SK-N-SH (cell line): ENCODE data around the gene BCAR1. TPM values are rescaled to one million over a fixed set of nuclear protein-coding genes. Genes with fewer than 3 reads are reported as not detected.

ENCODE experiments used
- CTCF ChIA-PET: fragments of 300-600, 350-600 bp; formaldehyde crosslinking; extraction: SDS; loops from one replicate; lab custom pipeline; 2021; lab: Yijun Ruan, JAX
- POLR2A ChIA-PET: fragments of 350-600 bp; sonication (Branson Sonifier 250); formaldehyde crosslinking; extraction: SDS; loops from one replicate; lab custom pipeline; 2020; ENCODE audit warnings: antibody characterized with exemption, inconsistent platforms; lab: Yijun Ruan, JAX
- DNase-seq: peaks from one replicate; pipeline ENCODE4 v3.0.0; 2012
- H2AFZ ChIP-seq: fragments of 200-600 bp; sonication (generic); 2 replicates; pipeline ENCODE4 v1.8.1; 2016; ENCODE audit warnings: antibody characterized with exemption, mild to moderate bottlenecking, low read depth
- H3F3A ChIP-seq: fragments of 200-600 bp; sonication (generic); replicated peaks from 2 replicates; pipeline ENCODE3; 2016; ENCODE audit warnings: antibody characterized with exemption, mild to moderate bottlenecking; ENCODE audit not compliant: insufficient read depth
- H3K27ac ChIP-seq, 2 experiments: fragments of 200-500 bp in 1 of 2; fragments of 200-600 bp in 1 of 2; sonication (Bioruptor generic) in 1 of 2; sonication (generic), shearing (Covaris generic) in 1 of 2; 2 replicates each; pipeline versions ENCODE4 v1.5.1 to v1.6.1; 2014 to 2016; ENCODE audit warnings: low read depth in 2 of 2, inconsistent platforms in 1 of 2, low read length in 1 of 2, mild to moderate bottlenecking in 1 of 2, mixed read lengths in 1 of 2
- H3K27me3 ChIP-seq: fragments of 200-600 bp; sonication (generic), shearing (Covaris generic); 2 replicates; pipeline ENCODE4 v1.6.1; 2016; ENCODE audit warnings: mixed run types; ENCODE audit not compliant: insufficient read depth
- H3K36me3 ChIP-seq, 2 experiments: fragments of 200-500 bp in 1 of 2; fragments of 200-600 bp in 1 of 2; sonication (Bioruptor generic) in 1 of 2; sonication (generic) in 1 of 2; replicated peaks in 1 of 2; 2 replicates each; pipeline versions ENCODE3 to v1.5.1; 2014 to 2016; ENCODE audit warnings: low read length in 1 of 2, mild to moderate bottlenecking in 1 of 2; ENCODE audit not compliant: insufficient read depth in 2 of 2, control insufficient read depth in 1 of 2
- H3K4me1 ChIP-seq, 2 experiments: fragments of 200-500 bp in 1 of 2; fragments of 200-600 bp in 1 of 2; sonication (Bioruptor generic) in 1 of 2; sonication (generic), shearing (Covaris generic) in 1 of 2; 2 replicates each; pipeline versions ENCODE4 v1.5.1 to v1.6.1; 2014 to 2016; ENCODE audit warnings: low read depth in 1 of 2, low read length in 1 of 2, mixed run types in 1 of 2; ENCODE audit not compliant: insufficient read depth in 2 of 2, control insufficient read depth in 1 of 2
- H3K4me2 ChIP-seq: fragments of 200-600 bp; sonication (generic), shearing (Covaris generic); 2 replicates; pipeline ENCODE4 v1.6.1; 2017; ENCODE audit warnings: mixed run types
- H3K4me3 ChIP-seq, 2 experiments: fragments of 200-500 bp in 1 of 2; fragments of 200-600 bp in 1 of 2; sonication (Bioruptor generic) in 1 of 2; sonication (generic), shearing (Covaris generic) in 1 of 2; 2 replicates each; pipeline versions ENCODE4 v1.5.1 to v1.8.1; 2014 to 2016; ENCODE audit warnings: low read depth in 2 of 2, inconsistent platforms in 1 of 2, low read length in 1 of 2, mild to moderate bottlenecking in 1 of 2, mixed read lengths in 1 of 2, moderate library complexity in 1 of 2
- H3K79me2 ChIP-seq: fragments of 200-600 bp; sonication (generic); 2 replicates; pipeline ENCODE4 v1.8.1; 2017; ENCODE audit warnings: mild to moderate bottlenecking; ENCODE audit not compliant: insufficient read depth
- H3K9ac ChIP-seq: fragments of 200-600 bp; sonication (generic); 2 replicates; pipeline ENCODE4 v1.6.1; 2017; ENCODE audit warnings: mixed run types
- H3K9me2 ChIP-seq: fragments of 200-600 bp; sonication (generic); 2 replicates; pipeline ENCODE4 v1.6.1; 2017; ENCODE audit warnings: mixed run types
- H3K9me3 ChIP-seq: fragments of 200-600 bp; sonication (generic); 2 replicates; pipeline ENCODE4 v1.6.1; 2017; ENCODE audit warnings: mixed run types, mild to moderate bottlenecking, moderate library complexity
- H4K20me1 ChIP-seq: fragments of 200-600 bp; sonication (generic); 2 replicates; pipeline ENCODE4 v1.6.1; 2017; ENCODE audit warnings: mild to moderate bottlenecking, mixed run types; ENCODE audit not compliant: insufficient read depth
- CHD2 ChIP-seq: fragments of 150-350 bp; IDR thresholded peaks from 2 replicates; pipeline ENCODE4 v1.6.1; 2018; ENCODE audit warnings: low read length; ENCODE audit not compliant: partially characterized antibody
- CTCF ChIP-seq: fragments of 200-600 bp; sonication (generic); IDR thresholded peaks from 2 replicates; pipeline ENCODE4 v1.6.1; 2017; ENCODE audit warnings: antibody characterized with exemption, mild to moderate bottlenecking, moderate library complexity
- EZH2phosphoT487 ChIP-seq: fragments of 200-600 bp; sonication (generic); IDR thresholded peaks from 2 replicates; pipeline ENCODE4 v1.6.1; 2017; ENCODE audit warnings: low read depth, mixed run types, mild to moderate bottlenecking, antibody characterized with exemption, moderate library complexity, borderline replicate concordance
- FOSL2 ChIP-seq: IDR thresholded peaks from 2 replicates; pipeline ENCODE4 v1.4.0; 2012; ENCODE audit warnings: low read depth, mild to moderate bottlenecking, moderate library complexity, borderline replicate concordance
- JUND ChIP-seq: IDR thresholded peaks from 2 replicates; pipeline ENCODE4 v1.4.0; 2012
- NFIC ChIP-seq: IDR thresholded peaks from 2 replicates; pipeline ENCODE4 v1.4.0; 2012; ENCODE audit warnings: borderline replicate concordance
- POLR2AphosphoS5 ChIP-seq: IDR thresholded peaks from 2 replicates; pipeline ENCODE4 v1.6.1; 2012; ENCODE audit warnings: low read depth, low read length
- RAD21 ChIP-seq: IDR thresholded peaks from 2 replicates; pipeline ENCODE4 v1.6.1; 2012; ENCODE audit warnings: mild to moderate bottlenecking, low read length
- RCOR1 ChIP-seq: fragments of 150-350 bp; IDR thresholded peaks from 2 replicates; pipeline ENCODE4 v1.6.1; 2017; ENCODE audit warnings: antibody characterized with exemption, low read length
- SIN3A ChIP-seq: IDR thresholded peaks from 2 replicates; pipeline ENCODE4 v1.6.1; 2012; ENCODE audit warnings: low read depth, mild to moderate bottlenecking, low read length, moderate library complexity, borderline replicate concordance
- TAF1 ChIP-seq: IDR thresholded peaks from 2 replicates; pipeline ENCODE4 v1.6.1; 2012; ENCODE audit warnings: low read depth, mild to moderate bottlenecking, low read length, moderate library complexity, borderline replicate concordance
- TEAD4 ChIP-seq: IDR thresholded peaks from 2 replicates; pipeline ENCODE4 v1.4.0; 2012; ENCODE audit warnings: mild to moderate bottlenecking, borderline replicate concordance; ENCODE audit not compliant: insufficient read depth
- USF2 ChIP-seq: fragments of 150-350 bp; IDR thresholded peaks from 2 replicates; pipeline ENCODE4 v1.6.1; 2017; ENCODE audit warnings: antibody characterized with exemption, low read length, low read depth, borderline replicate concordance
- ZBTB33 ChIP-seq: IDR thresholded peaks from 2 replicates; pipeline ENCODE4 v1.4.0; 2012; ENCODE audit warnings: low read depth, borderline replicate concordance
- WGBS: methylation state at CpG from one replicate; pipeline ENCODE4 v1.1.6; 2017; ENCODE audit warnings: low lambda C conversion rate; 5-methylcytosine and 5-hydroxymethylcytosine counted together
- polyA plus RNA-seq, 3 experiments: library from polyadenylated mRNA; depleted of rRNA; stranded (reverse); fragments of >200 nt; gene quantifications; 2 replicates each; pipeline ENCODE4 v1.2.3, GENCODE V29; 2012
- TF ChIP-seq, protein P1 (sequence below): IDR thresholded peaks from 2 replicates; pipeline ENCODE4 v1.4.0; 2012; ENCODE audit warnings: low read depth
- TF ChIP-seq, protein P2 (sequence below): fragments of 150-350 bp; IDR thresholded peaks from 2 replicates; pipeline ENCODE4 v1.6.1; 2016; ENCODE audit warnings: mild to moderate bottlenecking, low read depth, low read length
- TF ChIP-seq, protein P3 (sequence below): IDR thresholded peaks from 2 replicates; pipeline ENCODE4; 2012

The BCAR1 gene
- polyA plus RNA-seq, 1 of the 3 experiments (the other 2 are of a cell fraction), result 45.1 TPM

DNA sequence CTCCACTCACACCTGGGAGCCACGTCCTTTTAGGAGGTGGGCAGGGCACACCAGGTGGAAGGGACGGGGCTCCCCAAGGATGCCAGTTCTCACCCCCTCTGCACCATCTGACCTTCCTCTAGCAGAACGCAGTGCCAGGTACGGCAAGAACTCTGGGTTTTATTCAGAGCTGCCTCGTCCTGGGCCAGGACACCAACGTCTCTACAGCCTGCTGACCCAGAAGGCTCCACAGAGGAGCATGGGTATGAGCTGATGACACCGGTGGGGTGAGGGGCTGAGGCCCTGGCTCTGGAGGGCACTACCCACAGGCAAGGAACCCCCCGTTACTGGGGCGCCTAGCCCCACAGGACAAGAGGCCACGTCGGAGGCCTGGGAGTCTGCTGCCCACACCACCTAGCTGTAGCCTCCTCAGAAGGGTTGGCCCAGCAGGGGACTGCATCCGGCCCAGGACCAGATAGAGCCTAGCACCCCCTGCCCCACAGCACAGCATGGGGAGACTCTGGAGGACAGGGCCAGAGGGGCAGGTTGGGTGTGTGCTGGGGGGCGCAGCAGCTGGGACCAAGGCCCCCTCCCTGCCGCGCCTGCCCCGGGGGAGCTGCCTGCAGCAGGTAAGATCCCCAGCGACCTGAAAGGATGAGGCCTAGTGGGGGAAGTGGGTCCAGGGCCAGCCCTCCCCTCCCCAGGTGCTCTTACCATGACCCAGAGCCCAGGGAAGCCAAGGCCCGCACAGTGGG, 13.9 kb downstream of the BCAR1 start:
- 100% methylated on average over 3 of the region's 18 CpGs for WGBS
- no peaks in the 10 kb centered on the region for H3K9me2 ChIP-seq
- peaks cover 23 to 56% of the 10 kb centered on the region in 2 experiments for H3K36me3 ChIP-seq
- no peaks in the 10 kb centered on the region for H3K9me3 ChIP-seq
- peaks cover 67% of the 10 kb centered on the region for H4K20me1 ChIP-seq
- H3K27me3 ChIP-seq, result no peaks in the 10 kb centered on the region
- H3F3A ChIP-seq, result peaks cover 29% of the 10 kb centered on the region
- DNase-seq, result no peak
- TF ChIP-seq, protein P1, sequence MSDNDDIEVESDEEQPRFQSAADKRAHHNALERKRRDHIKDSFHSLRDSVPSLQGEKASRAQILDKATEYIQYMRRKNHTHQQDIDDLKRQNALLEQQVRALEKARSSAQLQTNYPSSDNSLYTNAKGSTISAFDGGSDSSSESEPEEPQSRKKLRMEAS, result no peak
- TF ChIP-seq, protein P2, sequence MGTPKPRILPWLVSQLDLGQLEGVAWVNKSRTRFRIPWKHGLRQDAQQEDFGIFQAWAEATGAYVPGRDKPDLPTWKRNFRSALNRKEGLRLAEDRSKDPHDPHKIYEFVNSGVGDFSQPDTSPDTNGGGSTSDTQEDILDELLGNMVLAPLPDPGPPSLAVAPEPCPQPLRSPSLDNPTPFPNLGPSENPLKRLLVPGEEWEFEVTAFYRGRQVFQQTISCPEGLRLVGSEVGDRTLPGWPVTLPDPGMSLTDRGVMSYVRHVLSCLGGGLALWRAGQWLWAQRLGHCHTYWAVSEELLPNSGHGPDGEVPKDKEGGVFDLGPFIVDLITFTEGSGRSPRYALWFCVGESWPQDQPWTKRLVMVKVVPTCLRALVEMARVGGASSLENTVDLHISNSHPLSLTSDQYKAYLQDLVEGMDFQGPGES, result no peak
- TF ChIP-seq TAF1 (no peak), JUND (no peak), TEAD4 (no peak), SIN3A (no peak), NFIC (no peak)
- H3K79me2 ChIP-seq, result peaks cover 99% of the 10 kb centered on the region
- no peak overlapping the region for H3K4me3 ChIP-seq
- no peak overlapping the region for H2AFZ ChIP-seq
- ChIA-PET POLR2A (no interaction called here), CTCF (interaction anchor here (1.3 to 5.4 kb wide), 4 partner anchors 38 to 147 kb away, joined by 3 to 72 read pairs (median 6); no protein-coding TSS in a partner anchor)
- H3K4me1 ChIP-seq, result peaks cover 41 to 52% of the 10 kb centered on the region in 2 experiments
- peak overlapping the region; percentile 85 to 95; a peak in 3 of 4 replicates for H3K27ac ChIP-seq
- H3K9ac ChIP-seq, result peak overlapping the region; percentile 72
- H3K4me2 ChIP-seq, result peak overlapping the region; percentile 86

DNA sequence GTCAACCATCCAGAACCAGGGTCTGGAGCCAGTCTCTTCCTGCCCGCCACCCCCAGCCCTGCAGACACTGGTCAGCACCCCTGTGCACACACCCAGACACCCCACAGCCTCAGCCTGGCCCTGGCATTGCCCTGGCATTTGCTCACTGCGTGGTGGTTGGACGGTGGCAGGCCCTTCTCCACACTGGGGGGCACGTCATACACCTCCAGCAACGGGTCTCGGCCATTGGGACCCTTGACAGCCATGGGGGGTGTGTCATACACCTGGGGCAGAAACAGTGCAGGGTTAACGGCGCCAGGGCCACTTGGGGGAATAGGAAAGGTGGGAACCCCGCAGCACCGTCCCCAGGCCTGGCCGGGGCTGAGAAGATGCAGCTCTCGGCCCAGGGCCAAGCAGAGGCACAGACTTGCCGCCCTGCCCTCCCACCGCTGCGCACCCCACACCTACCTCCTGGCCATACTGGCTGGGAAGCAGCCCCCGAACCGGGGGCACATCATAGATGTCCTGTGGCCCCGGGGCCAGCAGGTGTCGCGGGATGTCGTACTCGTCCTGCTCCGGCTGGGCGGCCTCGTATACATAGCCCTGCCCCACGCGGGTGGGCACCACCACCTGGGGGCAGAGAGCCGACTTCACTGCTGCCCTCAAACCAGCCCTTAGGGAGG, 14.6 kb downstream of the BCAR1 start:
- DNase-seq, result no peak
- POLR2A ChIA-PET, result no interaction called here
- H3K4me2 ChIP-seq, result no peak overlapping the region
- peaks cover 41 to 51% of the 10 kb centered on the region in 2 experiments for H3K4me1 ChIP-seq
- peak overlapping the region; percentile 23 to 95; a peak in 3 of 4 replicates for H3K27ac ChIP-seq
- peaks cover 99% of the 10 kb centered on the region for H3K79me2 ChIP-seq
- H4K20me1 ChIP-seq, result peaks cover 67% of the 10 kb centered on the region
- no peak overlapping the region for H3K9ac ChIP-seq
- peaks cover 30 to 51% of the 10 kb centered on the region in 2 experiments for H3K36me3 ChIP-seq
- no peak overlapping the region for H3K4me3 ChIP-seq
- H3K9me3 ChIP-seq, result no peaks in the 10 kb centered on the region
- WGBS, result 88% methylated on average over 19 of the region's 28 CpGs
- H3F3A ChIP-seq, result peaks cover 35% of the 10 kb centered on the region
- CTCF ChIA-PET, result interaction anchor here (1.3 to 5.4 kb wide), 6 partner anchors 37 to 150 kb away, joined by 3 to 72 read pairs (median 6); no protein-coding TSS in a partner anchor
- H3K27me3 ChIP-seq, result no peaks in the 10 kb centered on the region
- no peaks in the 10 kb centered on the region for H3K9me2 ChIP-seq
- no peak overlapping the region for H2AFZ ChIP-seq
- TF ChIP-seq CTCF, result no peak
- no peak for TF ChIP-seq EZH2phosphoT487
- TF ChIP-seq USF2, result no peak
- no peak for TF ChIP-seq RCOR1
- no peak for TF ChIP-seq POLR2AphosphoS5
- TF ChIP-seq, protein P3, sequence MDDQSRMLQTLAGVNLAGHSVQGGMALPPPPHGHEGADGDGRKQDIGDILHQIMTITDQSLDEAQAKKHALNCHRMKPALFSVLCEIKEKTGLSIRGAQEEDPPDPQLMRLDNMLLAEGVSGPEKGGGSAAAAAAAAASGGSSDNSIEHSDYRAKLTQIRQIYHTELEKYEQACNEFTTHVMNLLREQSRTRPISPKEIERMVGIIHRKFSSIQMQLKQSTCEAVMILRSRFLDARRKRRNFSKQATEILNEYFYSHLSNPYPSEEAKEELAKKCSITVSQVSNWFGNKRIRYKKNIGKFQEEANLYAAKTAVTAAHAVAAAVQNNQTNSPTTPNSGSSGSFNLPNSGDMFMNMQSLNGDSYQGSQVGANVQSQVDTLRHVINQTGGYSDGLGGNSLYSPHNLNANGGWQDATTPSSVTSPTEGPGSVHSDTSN, result no peak
- TF ChIP-seq FOSL2, result no peak
- TF ChIP-seq ZBTB33, result no peak
- no peak for TF ChIP-seq CHD2
- no peak for TF ChIP-seq JUND
- no peak for TF ChIP-seq RAD21
